ENCODE data around the gene AKR1B15. TPM values are rescaled to one million over a fixed set of nuclear protein-coding genes. Genes with fewer than 3 reads are reported as not detected.

Gene AKR1B15
- total RNA-seq, 1 experiment from 2014 or later: not detected

GRCh38 chr7:134574322-134574721 is 25.4 kb downstream of the AKR1B15 start:
- no peak for TF ChIP-seq CTCF (IDR thresholded peaks at IDR 0.05 in 2 of 3, conservative IDR thresholded peaks at IDR 0.05 in 1 of 3; ENCODE audit: borderline replicate concordance in 1 of 3, insufficient read depth in 1 of 3, low read depth in 2 of 3, low read length in 2 of 3)
- no peak for TF ChIP-seq ZFX (IDR thresholded peaks at IDR 0.05)
- TF ChIP-seq POLR2AphosphoS5 (IDR thresholded peaks at IDR 0.05; ENCODE audit: low read depth, low read length): no peak
- no peak for TF ChIP-seq TCF7L2 (IDR thresholded peaks at IDR 0.05; ENCODE audit: borderline replicate concordance, extremely low read depth, insufficient read depth, insufficient read length)
- TF ChIP-seq CBX3 (IDR thresholded peaks at IDR 0.05; ENCODE audit: low read depth): no peak
- TF ChIP-seq SRF (IDR thresholded peaks at IDR 0.05; ENCODE audit: low read depth): no peak
- TF ChIP-seq EZH2 (IDR thresholded peaks at IDR 0.05): no peak
- TF ChIP-seq POLR2A (IDR thresholded peaks at IDR 0.05; ENCODE audit: borderline replicate concordance, extremely low read depth, insufficient read depth, insufficient read length): no peak
- no peak for TF ChIP-seq FOSL1 (IDR thresholded peaks at IDR 0.05; ENCODE audit: low read depth)
- TF ChIP-seq REST (IDR thresholded peaks at IDR 0.05; ENCODE audit: low read depth): no peak
- no peak for TF ChIP-seq RAD21 (IDR thresholded peaks at IDR 0.05; ENCODE audit: low read depth)
- no peak for TF ChIP-seq SP1 (IDR thresholded peaks at IDR 0.05; ENCODE audit: low read depth)
- TF ChIP-seq JUND (IDR thresholded peaks at IDR 0.05): no peak
- no peak for TF ChIP-seq EGR1 (IDR thresholded peaks at IDR 0.05; ENCODE audit: low read depth)
- TF ChIP-seq ZBTB33 (IDR thresholded peaks at IDR 0.05; ENCODE audit: extremely low read depth, insufficient replicate concordance, low read length): no peak
- no TSS peak for BruUV-seq (replicated peaks)
- Histone ChIP-seq H4K20me1 (ENCODE audit: insufficient read depth) (no peaks in the 10 kb centered on the region), H3K36me3 (ENCODE audit: control insufficient read depth in 1 of 2, insufficient read depth in 2 of 2, low read length in 2 of 2) (no peaks in the 10 kb centered on the region), H3K27ac (ENCODE audit: low read depth, low read length) (no peak overlapping the region), H3K4me2 (ENCODE audit: low read length) (no peak overlapping the region), H3K9me2 (ENCODE audit: insufficient read depth) (no peaks in the 10 kb centered on the region), H3K9ac (ENCODE audit: low read length) (no peak overlapping the region), H3K4me1 (ENCODE audit: control insufficient read depth in 1 of 2, insufficient read depth in 2 of 2, low read length in 2 of 2) (no peaks in the 10 kb centered on the region), H3K9me3 (ENCODE audit: control insufficient read depth in 1 of 2, insufficient read depth in 1 of 2, low read depth in 1 of 2, low read length in 2 of 2) (no peaks in the 10 kb centered on the region), H3K27me3 (ENCODE audit: insufficient read depth, low read length) (0 out of 2 replicates have a peak, but pooled peaks cover 5% of the 10 kb centered on the region), H3K4me3 (replicated peaks in 1 of 2; ENCODE audit: low read depth in 1 of 2, low read length in 2 of 2) (no peak overlapping the region), H2AFZ (ENCODE audit: low read depth, low read length, poor library complexity, severe bottlenecking) (no peak overlapping the region), H3K79me2 (ENCODE audit: insufficient read depth, low read length) (no peaks in the 10 kb centered on the region)
- no peak for DNase-seq (ENCODE audit: low read depth, low spot score)
- ChIA-PET RAD21 (ENCODE audit: low non-redundant PET in 1 of 2, low total read pairs in 2 of 2, uncharacterized antibody in 2 of 2, unreplicated experiment in 2 of 2) (no interaction called here), CTCF (no interaction called here), POLR2A (no interaction called here)
- no peak for ATAC-seq
- intact Hi-C loops (cut with micrococcal nuclease): no loop called here
